Measurements from ENCODE around the gene NACC2.

Gene NACC2

DNA sequence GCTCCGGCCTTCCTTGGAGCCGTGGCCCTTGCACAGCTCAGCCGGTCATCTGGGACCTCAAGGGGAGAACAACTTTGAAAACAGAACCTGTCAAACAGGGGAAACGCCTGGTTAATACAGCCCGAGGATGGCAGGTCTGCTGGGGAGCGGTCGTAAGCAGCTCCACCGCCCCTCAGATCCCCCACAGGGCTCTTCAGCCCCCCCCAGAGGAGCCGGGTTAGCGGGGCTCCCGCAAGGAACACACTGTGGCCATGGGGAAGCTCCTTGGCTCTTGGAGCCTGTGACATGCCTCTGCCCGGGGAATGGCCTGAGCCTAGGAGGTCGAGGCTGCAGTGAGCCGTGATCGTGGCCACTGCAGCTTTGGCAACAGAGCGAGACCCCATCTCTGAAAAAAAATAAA lies 16.8 kb upstream of the NACC2 start:
- TF ChIP-seq, protein P1, sequence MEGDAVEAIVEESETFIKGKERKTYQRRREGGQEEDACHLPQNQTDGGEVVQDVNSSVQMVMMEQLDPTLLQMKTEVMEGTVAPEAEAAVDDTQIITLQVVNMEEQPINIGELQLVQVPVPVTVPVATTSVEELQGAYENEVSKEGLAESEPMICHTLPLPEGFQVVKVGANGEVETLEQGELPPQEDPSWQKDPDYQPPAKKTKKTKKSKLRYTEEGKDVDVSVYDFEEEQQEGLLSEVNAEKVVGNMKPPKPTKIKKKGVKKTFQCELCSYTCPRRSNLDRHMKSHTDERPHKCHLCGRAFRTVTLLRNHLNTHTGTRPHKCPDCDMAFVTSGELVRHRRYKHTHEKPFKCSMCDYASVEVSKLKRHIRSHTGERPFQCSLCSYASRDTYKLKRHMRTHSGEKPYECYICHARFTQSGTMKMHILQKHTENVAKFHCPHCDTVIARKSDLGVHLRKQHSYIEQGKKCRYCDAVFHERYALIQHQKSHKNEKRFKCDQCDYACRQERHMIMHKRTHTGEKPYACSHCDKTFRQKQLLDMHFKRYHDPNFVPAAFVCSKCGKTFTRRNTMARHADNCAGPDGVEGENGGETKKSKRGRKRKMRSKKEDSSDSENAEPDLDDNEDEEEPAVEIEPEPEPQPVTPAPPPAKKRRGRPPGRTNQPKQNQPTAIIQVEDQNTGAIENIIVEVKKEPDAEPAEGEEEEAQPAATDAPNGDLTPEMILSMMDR (IDR thresholded peaks at IDR 0.05; ENCODE audit: low read length) = no peak
- TF ChIP-seq EZH2phosphoT487 (IDR thresholded peaks at IDR 0.05; ENCODE audit: low read length) (no peak), EZH2 (optimal IDR thresholded peaks at IDR 0.05; ENCODE audit: low read depth, low read length) (no peak)
- no peaks in the 10 kb centered on the region for H3K9me2 ChIP-seq (replicated peaks; ENCODE audit: insufficient read depth, low read length)
- peaks cover 4% of the 10 kb centered on the region; the same call in 1 of the 2 replicates for H3F3A ChIP-seq (ENCODE audit: insufficient read depth, low read length)
- H3K4me2 ChIP-seq (ENCODE audit: low read depth, low read length) = no peak overlapping the region
- no peak overlapping the region for H3K27ac ChIP-seq (ENCODE audit: low read length)
- H3K4me3 ChIP-seq (ENCODE audit: low read length) = no peak overlapping the region
- H3K27me3 ChIP-seq (replicated peaks; ENCODE audit: insufficient read depth, low read length) = no peaks in the 10 kb centered on the region
- peaks cover 1% of the 10 kb centered on the region for H3K79me2 ChIP-seq (ENCODE audit: low read length)
- H2AFZ ChIP-seq (ENCODE audit: low read length) = no peak overlapping the region
- DNase-seq = no peak
- H4K20me1 ChIP-seq (ENCODE audit: insufficient read depth, low read length) = no peaks in the 10 kb centered on the region
- H3K4me1 ChIP-seq (ENCODE audit: low read length) = peaks cover 12% of the 10 kb centered on the region
- no peaks in the 10 kb centered on the region for H3K9me3 ChIP-seq (replicated peaks; ENCODE audit: insufficient read depth, low read length)
- no peaks in the 10 kb centered on the region for H3K36me3 ChIP-seq (replicated peaks; ENCODE audit: insufficient read depth, low read length)
- no peak overlapping the region for H3K9ac ChIP-seq (ENCODE audit: low read length)

DNA sequence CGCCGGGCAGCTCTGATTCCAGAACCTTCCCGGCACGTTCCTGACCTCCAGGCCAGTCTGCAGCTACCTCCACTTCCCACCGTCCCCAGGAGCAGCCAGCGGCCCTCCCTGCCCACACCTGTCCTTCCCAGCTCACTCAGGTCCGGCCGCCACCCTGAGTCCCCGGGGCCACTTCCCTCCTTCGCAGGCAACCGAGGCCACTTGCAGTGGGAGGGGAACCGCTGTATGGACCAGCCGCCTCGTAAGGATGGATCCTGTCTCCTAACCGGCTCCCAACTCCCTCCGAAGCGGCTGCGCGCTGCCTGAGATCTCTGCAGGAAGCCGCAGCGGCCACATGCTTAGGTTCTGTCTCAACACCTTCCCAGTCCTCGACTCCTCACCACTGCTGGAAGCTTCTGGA lies 16.1 kb upstream of the NACC2 start:
- no peak overlapping the region for H3K27ac ChIP-seq (ENCODE audit: low read length)
- H3K4me2 ChIP-seq (ENCODE audit: low read depth, low read length) = no peak overlapping the region
- no peaks in the 10 kb centered on the region for H3K9me3 ChIP-seq (replicated peaks; ENCODE audit: insufficient read depth, low read length)
- no peaks in the 10 kb centered on the region for H3K9me2 ChIP-seq (replicated peaks; ENCODE audit: insufficient read depth, low read length)
- no peak overlapping the region for H3K9ac ChIP-seq (ENCODE audit: low read length)
- H3F3A ChIP-seq (ENCODE audit: insufficient read depth, low read length) = peaks cover 4% of the 10 kb centered on the region; the same call in 1 of the 2 replicates
- TF ChIP-seq, protein P1 (IDR thresholded peaks at IDR 0.05; ENCODE audit: low read length) = no peak
- no peak for TF ChIP-seq EZH2phosphoT487 (IDR thresholded peaks at IDR 0.05; ENCODE audit: low read length)
- TF ChIP-seq EZH2 (optimal IDR thresholded peaks at IDR 0.05; ENCODE audit: low read depth, low read length) = no peak
- no peak overlapping the region for H2AFZ ChIP-seq (ENCODE audit: low read length)
- no peak overlapping the region for H3K4me3 ChIP-seq (ENCODE audit: low read length)
- no peaks in the 10 kb centered on the region for H4K20me1 ChIP-seq (ENCODE audit: insufficient read depth, low read length)
- no peak for DNase-seq
- H3K79me2 ChIP-seq (ENCODE audit: low read length) = no peaks in the 10 kb centered on the region
- H3K27me3 ChIP-seq (replicated peaks; ENCODE audit: insufficient read depth, low read length) = no peaks in the 10 kb centered on the region
- H3K36me3 ChIP-seq (replicated peaks; ENCODE audit: insufficient read depth, low read length) = no peaks in the 10 kb centered on the region
- H3K4me1 ChIP-seq (ENCODE audit: low read length) = peaks cover 12% of the 10 kb centered on the region

DNA sequence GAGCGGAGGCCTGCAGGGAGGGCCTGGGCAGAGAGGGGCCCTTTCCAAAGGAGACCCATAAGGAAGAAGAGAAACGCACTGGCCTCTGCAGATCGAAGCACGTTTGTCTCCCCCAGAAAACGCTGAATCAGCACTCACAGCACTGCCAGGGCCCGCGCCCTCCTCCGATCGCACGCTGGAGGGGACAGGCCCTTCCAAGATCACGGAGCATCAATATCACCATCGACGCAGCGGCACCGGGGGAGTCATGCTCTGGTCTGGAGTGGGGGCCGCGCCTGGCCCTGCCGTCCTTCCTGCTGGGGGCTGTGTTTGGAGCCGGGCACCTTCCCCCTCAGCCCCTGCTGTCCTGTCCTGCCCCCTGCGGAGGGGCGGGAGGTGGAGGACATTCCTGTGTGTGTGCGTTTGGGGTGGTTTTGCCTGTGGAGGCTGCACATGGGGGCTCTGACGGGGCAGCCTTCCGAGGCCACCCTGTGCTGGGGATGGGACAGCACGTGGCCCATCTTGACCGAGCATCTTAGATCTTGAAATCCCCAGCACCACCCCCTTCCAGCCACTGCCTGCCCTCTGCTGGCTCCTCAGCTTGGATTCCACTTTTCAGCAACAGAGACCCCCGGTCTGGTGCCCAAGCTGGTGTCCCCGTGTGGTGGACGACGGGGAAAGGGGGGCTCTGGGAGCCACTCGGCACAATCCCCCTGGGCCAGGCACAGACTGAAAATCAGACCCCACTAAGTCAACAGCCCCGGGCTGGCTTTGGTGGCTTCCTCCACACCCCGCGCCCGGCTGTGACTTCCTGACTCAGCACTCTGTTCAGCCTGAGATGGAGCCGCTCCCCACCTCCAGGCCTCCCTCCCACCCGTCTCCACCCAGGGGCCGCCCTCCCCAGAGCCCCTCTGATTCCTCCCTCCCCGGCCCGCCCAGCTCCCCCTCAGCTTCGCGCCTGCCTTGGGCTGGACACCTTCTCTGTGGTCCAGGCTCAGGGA lies 15.3 kb upstream of the NACC2 start:
- no peaks in the 10 kb centered on the region for H3K9me3 ChIP-seq (replicated peaks; ENCODE audit: insufficient read depth, low read length)
- DNase-seq = no peak
- H3K4me2 ChIP-seq (ENCODE audit: low read depth, low read length) = peak overlapping the region; percentile 85
- peak overlapping the region; percentile 33; the same call in 1 of the 2 replicates for H3K27ac ChIP-seq (ENCODE audit: low read length)
- no peaks in the 10 kb centered on the region for H4K20me1 ChIP-seq (ENCODE audit: insufficient read depth, low read length)
- H3F3A ChIP-seq (ENCODE audit: insufficient read depth, low read length) = peaks cover 4% of the 10 kb centered on the region; the same call in 1 of the 2 replicates
- peaks cover 14% of the 10 kb centered on the region for H3K4me1 ChIP-seq (ENCODE audit: low read length)
- H3K27me3 ChIP-seq (replicated peaks; ENCODE audit: insufficient read depth, low read length) = peaks cover 6% of the 10 kb centered on the region; the same call in 1 of the 2 replicates
- TF ChIP-seq EZH2phosphoT487 (IDR thresholded peaks at IDR 0.05; ENCODE audit: low read length) (no peak), EZH2 (optimal IDR thresholded peaks at IDR 0.05; ENCODE audit: low read depth, low read length) (no peak)
- TF ChIP-seq, protein P1 (IDR thresholded peaks at IDR 0.05; ENCODE audit: low read length) = no peak
- H3K9ac ChIP-seq (ENCODE audit: low read length) = peak overlapping the region; percentile 49; the same call in 1 of the 2 replicates
- peak overlapping the region; percentile 44 for H3K4me3 ChIP-seq (ENCODE audit: low read length)
- H3K79me2 ChIP-seq (ENCODE audit: low read length) = no peaks in the 10 kb centered on the region
- H2AFZ ChIP-seq (ENCODE audit: low read length) = peak overlapping the region; percentile 80
- no peaks in the 10 kb centered on the region for H3K9me2 ChIP-seq (replicated peaks; ENCODE audit: insufficient read depth, low read length)
- H3K36me3 ChIP-seq (replicated peaks; ENCODE audit: insufficient read depth, low read length) = no peaks in the 10 kb centered on the region

Measured in MM.1S (cell line).